ENCODE results near the gene BICRAL.
A peak's percentile ranks its signal among the peaks of the same experiment; 100 is the strongest.
"Not testable (repeated sequence)": the region's sequence is repeated elsewhere in the genome, so short reads cannot be mapped to it uniquely, and the experiment has no call there.

BICRAL gene

GRCh38 chr6:42795651-42796050 lies 13.8 kb downstream of the BICRAL start:
- DNase-seq: no peak

- DNase-seq: no peak
Observed at GRCh38 chr6:42796171-42796570, 14.3 kb downstream of the BICRAL start.

- not testable (repeated sequence) for DNase-seq
Observed at GRCh38 chr6:42797696-42798095, 15.8 kb downstream of the BICRAL start.

- DNase-seq: no peak
Observed at GRCh38 chr6:42805297-42805861, 23.5 kb downstream of the BICRAL start.

- DNase-seq: not testable (repeated sequence)
Observed at GRCh38 chr6:42806359-42806758, 24.5 kb downstream of the BICRAL start.

GRCh38 chr6:42808492-42809483 lies 26.9 kb downstream of the BICRAL start:
- DNase-seq: no peak

- DNase-seq: no peak
Observed at GRCh38 chr6:42813074-42813645, 31.3 kb downstream of the BICRAL start.

- no peak for DNase-seq
Observed at GRCh38 chr6:42813906-42814444, 32.1 kb downstream of the BICRAL start.

- DNase-seq: not testable (repeated sequence)
Observed at GRCh38 chr6:42815726-42816125, 33.9 kb downstream of the BICRAL start.

GRCh38 chr6:42817907-42818306 lies 36.1 kb downstream of the BICRAL start:
- DNase-seq: no peak

- DNase-seq: no peak
Observed at GRCh38 chr6:42818416-42818815, 36.6 kb downstream of the BICRAL start.

GRCh38 chr6:42818878-42819277 lies 37.0 kb downstream of the BICRAL start:
- no peak for DNase-seq

- peak in 1 of 3 donors; percentile 7 for DNase-seq
Observed at GRCh38 chr6:42819803-42820511, 38.1 kb downstream of the BICRAL start.

GRCh38 chr6:42820512-42821340 lies 38.9 kb downstream of the BICRAL start:
- no peak for DNase-seq

- no peak for DNase-seq
Observed at GRCh38 chr6:42821341-42821668, 39.5 kb downstream of the BICRAL start.

- no peak for DNase-seq
Observed at GRCh38 chr6:42821846-42822245, 40.0 kb downstream of the BICRAL start.

- DNase-seq: no peak
Observed at GRCh38 chr6:42829561-42830092, 47.8 kb downstream of the BICRAL start.

- DNase-seq: no peak
Observed at GRCh38 chr6:42831237-42831636, 49.4 kb downstream of the BICRAL start.

GRCh38 chr6:42834056-42834455 lies 52.2 kb downstream of the BICRAL start:
- DNase-seq: no peak

- DNase-seq: no peak
Observed at GRCh38 chr6:42841844-42842584, 60.2 kb downstream of the BICRAL start.

- no peak for DNase-seq
Observed at GRCh38 chr6:42845327-42845694, 63.5 kb downstream of the BICRAL start.

Data from suppressor macrophage treated with lipopolysaccharide for 1 hour (primary cell).